GM12891 (cell line): ENCODE results near the gene ZNF692.
"Not testable (repeated sequence)": the region's sequence is repeated elsewhere in the genome, so short reads cannot be mapped to it uniquely, and the experiment has no call there.

Source experiments
- DNase-seq: peaks from one replicate; pipeline ENCODE4 v3.0.0; 2011; ENCODE audit warnings: low spot score; ENCODE audit not compliant: insufficient read length
- FAIRE-seq: peaks from 2 replicates; lab custom pipeline; 2011; peaks lifted over from hg19 to GRCh38; lab: Jason Lieb, UNC
- PAX5 ChIP-seq: IDR thresholded peaks from 2 replicates; pipeline ENCODE4 v1.6.1; 2011; ENCODE audit warnings: low read length, moderate library complexity, mild to moderate bottlenecking; ENCODE audit not compliant: insufficient read depth, severe bottlenecking
- POLR2A ChIP-seq: IDR thresholded peaks from 2 replicates; pipeline ENCODE4 v1.6.1; 2011; ENCODE audit warnings: low read depth, low read length, control low read depth
- POLR2AphosphoS5 ChIP-seq: IDR thresholded peaks from 2 replicates; pipeline ENCODE4 v1.6.1; 2011; ENCODE audit warnings: low read depth, low read length, control low read depth
- POU2F2 ChIP-seq: IDR thresholded peaks from 2 replicates; pipeline ENCODE4 v1.6.1; 2011; ENCODE audit warnings: low read depth, mild to moderate bottlenecking, control low read depth, low read length, moderate library complexity
- SPI1 ChIP-seq: IDR thresholded peaks from 2 replicates; pipeline ENCODE4 v1.6.1; 2011; ENCODE audit warnings: low read depth, low read length, control low read depth
- TAF1 ChIP-seq: IDR thresholded peaks from 2 replicates; pipeline ENCODE4 v1.6.1; 2011; ENCODE audit warnings: low read depth, low read length, control low read depth

Gene ZNF692

DNA sequence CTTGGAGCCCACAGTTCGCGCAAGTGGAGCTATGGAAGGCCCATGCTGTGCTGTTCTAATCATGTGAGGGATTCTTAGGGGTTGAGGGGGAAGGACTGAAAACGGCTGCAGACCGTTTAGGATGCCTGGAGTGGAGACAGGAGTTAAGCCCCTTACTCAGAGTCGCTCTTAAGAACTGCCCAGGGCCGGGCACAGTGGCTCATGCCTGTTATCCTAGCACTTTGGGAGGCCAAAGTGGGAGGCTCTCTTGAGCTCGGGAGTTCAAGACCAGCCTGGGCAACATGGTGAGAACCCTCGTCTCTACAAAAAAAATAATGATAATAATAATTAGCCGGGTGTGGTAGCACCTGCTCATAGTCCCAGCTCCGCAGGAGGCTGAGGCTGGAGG lies 19.7 kb downstream of the ZNF692 start:
- no peak for FAIRE-seq
- no peak for DNase-seq
- 0 out of 2 replicates have a peak, but pooled peaks have one; percentile 22 for TF ChIP-seq TAF1
- TF ChIP-seq POLR2A, result no peak
- TF ChIP-seq SPI1, result no peak
- no peak for TF ChIP-seq POU2F2
- no peak for TF ChIP-seq POLR2AphosphoS5
- no peak for TF ChIP-seq PAX5

GRCh38 chr1:248838357-248839167 lies 20.3 kb downstream of the ZNF692 start:
- TF ChIP-seq SPI1 (peak; percentile 74), POLR2A (peak; percentile 70; the same call in 1 of the 2 replicates), TAF1 (peak; percentile 96), PAX5 (no peak), POLR2AphosphoS5 (peak; percentile 81), POU2F2 (no peak)
- DNase-seq (peak; percentile 77), FAIRE-seq (peak; percentile 90)

GRCh38 chr1:248837781-248838356 lies 21.0 kb downstream of the ZNF692 start, which contains the start of gene ZNF672:
Gene ZNF672, plus strand, starts transcription at chr1:248838224. Its CDS starts 9,051 bp downstream, at chr1:248847275.
- FAIRE-seq (peak; percentile 73), DNase-seq (peak; percentile 92)
- TF ChIP-seq TAF1, result 0 out of 2 replicates have a peak, but pooled peaks have one; percentile 17
- TF ChIP-seq SPI1, result no peak
- no peak for TF ChIP-seq PAX5
- peak; percentile 68 for TF ChIP-seq POLR2A
- TF ChIP-seq POLR2AphosphoS5, result peak; percentile 64
- no peak for TF ChIP-seq POU2F2

DNA sequence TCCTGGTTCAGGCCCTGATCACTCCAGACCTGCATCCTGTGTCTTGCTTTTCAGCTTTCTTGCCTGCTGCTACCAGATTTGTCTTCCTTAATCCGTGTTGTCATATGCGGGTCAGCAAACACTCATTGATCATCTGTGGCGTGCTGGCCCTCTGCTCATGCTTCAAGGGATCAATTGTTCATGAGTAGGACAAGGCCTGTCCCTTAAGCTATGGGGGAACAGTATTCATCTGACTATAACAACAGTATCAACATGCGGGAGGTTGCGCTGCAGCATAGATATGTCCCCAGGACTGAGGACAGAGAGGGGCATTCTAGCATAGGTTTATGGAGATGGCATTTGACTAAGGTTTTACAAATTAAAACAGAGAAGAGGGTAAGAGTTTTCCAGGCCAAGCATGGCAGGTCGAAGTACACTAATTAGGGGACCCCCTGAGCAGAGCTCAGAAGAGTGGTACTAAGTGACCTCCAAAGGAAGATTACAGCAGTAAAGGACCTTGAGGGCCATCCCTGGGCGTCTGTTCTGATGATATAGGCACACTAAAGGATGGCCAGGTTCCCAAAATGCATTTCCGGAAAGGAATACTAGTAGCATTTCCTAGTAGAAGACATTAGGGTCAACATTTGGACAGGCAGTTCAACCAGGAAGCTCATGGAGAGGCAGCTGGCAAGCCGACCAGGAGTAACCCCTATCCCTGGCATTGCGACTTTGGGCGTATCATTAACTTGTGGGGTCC lies 21.7 kb downstream of the ZNF692 start:
- DNase-seq, result no peak
- TF ChIP-seq PAX5, result no peak
- TF ChIP-seq POLR2A, result no peak
- TF ChIP-seq POU2F2, result no peak
- TF ChIP-seq TAF1, result no peak
- no peak for TF ChIP-seq SPI1
- TF ChIP-seq POLR2AphosphoS5, result no peak
- FAIRE-seq, result no peak

- DNase-seq (no peak), FAIRE-seq (peak; percentile 40)
- no peak for TF ChIP-seq TAF1
- no peak for TF ChIP-seq PAX5
- no peak for TF ChIP-seq POU2F2
- TF ChIP-seq POLR2A, result no peak
- no peak for TF ChIP-seq POLR2AphosphoS5
These were observed 24.4 kb downstream of the ZNF692 start for GRCh38 chr1:248834343-248834940.

DNA sequence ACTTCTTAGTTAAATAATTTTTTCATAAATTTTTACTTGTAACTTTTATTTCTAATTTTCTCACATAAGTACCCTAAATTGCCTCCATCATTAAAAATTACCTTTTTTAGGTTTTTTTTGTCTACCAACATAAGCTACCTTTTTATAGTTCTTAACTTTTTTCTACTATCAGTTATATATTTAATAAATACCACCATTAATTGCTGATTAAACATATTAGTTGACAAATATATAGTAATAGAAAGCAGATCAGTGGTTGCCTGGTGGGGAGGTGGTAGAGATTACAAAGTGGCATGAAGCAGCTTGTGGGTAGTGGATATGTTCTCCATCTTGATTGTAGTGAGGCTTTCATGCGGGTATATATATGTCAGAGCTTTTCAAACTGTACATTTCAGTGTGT lies 27.0 kb downstream of the ZNF692 start:
- TF ChIP-seq PAX5, result no peak
- no peak for TF ChIP-seq SPI1
- no peak for TF ChIP-seq POLR2AphosphoS5
- no peak for TF ChIP-seq TAF1
- TF ChIP-seq POU2F2, result no peak
- TF ChIP-seq POLR2A, result no peak
- FAIRE-seq (no peak), DNase-seq (no peak)

DNA sequence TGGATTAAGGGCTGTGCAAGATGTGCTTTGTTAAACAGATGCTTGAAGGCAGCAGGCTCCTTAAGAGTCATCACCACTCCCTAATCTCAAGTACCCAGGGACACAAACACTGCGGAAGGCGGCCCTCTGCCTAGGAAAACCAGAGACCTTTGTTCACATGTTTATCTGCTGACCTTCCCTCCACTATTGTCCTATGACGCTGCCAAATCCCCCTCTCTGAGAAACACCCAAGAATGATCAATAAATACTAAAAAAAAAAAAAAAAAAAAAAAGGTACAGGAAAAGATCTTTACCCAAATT lies 28.2 kb downstream of the ZNF692 start:
- not testable (repeated sequence) for FAIRE-seq

GRCh38 chr1:248828845-248829244 lies 30.0 kb downstream of the ZNF692 start:
- DNase-seq, result no peak
- FAIRE-seq, result no peak

More for the DNA sequence above, 28.2 kb downstream of the ZNF692 start:
- not testable (repeated sequence) for DNase-seq

More at GRCh38 chr1:248828845-248829244, 30.0 kb downstream of the ZNF692 start:
- TF ChIP-seq PAX5, result no peak
- no peak for TF ChIP-seq POU2F2
- TF ChIP-seq POLR2A, result no peak
- TF ChIP-seq TAF1, result no peak
- TF ChIP-seq POLR2AphosphoS5, result no peak
- TF ChIP-seq SPI1, result no peak
